Panc1 (cell line): Measurements from ENCODE around the gene SLC25A27.

Experiments used
- CTCF ChIP-seq: fragments of 450-650 bp; IDR thresholded peaks from 2 replicates; pipeline ENCODE4 v1.5.1; 2017; ENCODE audit warnings: mild to moderate bottlenecking
- TCF7L2 ChIP-seq: IDR thresholded peaks from 2 replicates; pipeline ENCODE4 v1.6.1; 2011; ENCODE audit warnings: mild to moderate bottlenecking, low read depth, low read length, inconsistent platforms

GRCh38 chr6:46719099-46719498 is 66.3 kb downstream of the SLC25A27 start:
- TF ChIP-seq CTCF (no peak), TCF7L2 (no peak)
